Adrenal gland (tissue), 12 donors: ENCODE measurements around the gene HAVCR1. TPM values are rescaled to one million over a fixed set of nuclear protein-coding genes. Genes with fewer than 3 reads are reported as not detected.
"Not testable (repeated sequence)": the region's sequence is repeated elsewhere in the genome, so short reads cannot be mapped to it uniquely, and the experiment has no call there.

Experiments
- DNase-seq, 7 donors: peaks; one replicate each; pipeline ENCODE4 v3.0.0-alpha.2; 2019 to 2020
- H3K27ac ChIP-seq, 5 donors: fragments of 200-600 bp; sonication (generic) in 4 of 5; 1 replicate in 3 of 5; 2 replicates in 2 of 5; pipeline versions ENCODE4 v1.5.1 to v1.8.0; 2016 to 2020; ENCODE audit warnings: mild to moderate bottlenecking in 1 of 5
- H3K27me3 ChIP-seq: fragments of 200-600 bp; 2 replicates; pipeline ENCODE4 v1.8.0; 2021
- H3K36me3 ChIP-seq, 2 donors: fragments of 200-600 bp; replicated peaks in 1 of 2; 1 replicate in 1 of 2; 2 replicates in 1 of 2; pipeline versions ENCODE4 v1.5.1 to v1.8.0; 2018 to 2022
- H3K4me1 ChIP-seq, 2 donors: fragments of 200-600 bp; replicated peaks in 1 of 2; 1 replicate in 1 of 2; 2 replicates in 1 of 2; pipeline versions ENCODE4 v1.5.1 to v1.8.0; 2018 to 2021
- H3K4me3 ChIP-seq, 4 donors: fragments of 200-600 bp; sonication (generic) in 3 of 4; one replicate each; pipeline ENCODE4 v1.5.1; 2016 to 2018
- H3K9me3 ChIP-seq, 3 donors: fragments of 200-600 bp; sonication (generic) in 1 of 3; replicated peaks in 1 of 3; 1 replicate in 2 of 3; 2 replicates in 1 of 3; pipeline versions ENCODE4 v1.5.1 to v1.8.0; 2016 to 2021
- POLR2A ChIP-seq, 2 donors: fragments of 450-650 bp; IDR thresholded peaks; one replicate each; pipeline ENCODE4 v1.6.1; 2017; ENCODE audit warnings: antibody characterized with exemption in 2 of 2, mild to moderate bottlenecking in 2 of 2, moderate library complexity in 1 of 2
- WGBS, 4 donors: extraction: QIAGEN DNeasy Blood & Tissue Kit in 2 of 4; methylation state at CpG; one replicate each; pipeline versions ENCODE4 v1.1.5 to v1.1.7; 2013 to 2017; 5-methylcytosine and 5-hydroxymethylcytosine counted together
- intact Hi-C, 2 donors: fragments of 100-400 bp; cut with DNase I; formaldehyde crosslinking; loops; one replicate each; pipeline versions ENCODE4 v1.14.1 to v1.15.0; 2022 to 2023
- polyA plus RNA-seq, 3 donors: library from polyadenylated mRNA; stranded (reverse); fragments of 200-250 nt in 2 of 3; fragments of 350-450 nt in 1 of 3; fragmentation: Illumina TruSeq in 1 of 3; extraction: RNeasy Lipid Tissue Mini Kit (QIAGEN cat#74804) in 1 of 3; gene quantifications; one replicate each; pipeline ENCODE4 v1.2.3, GENCODE V29; 2013 to 2014
- total RNA-seq, 9 donors: library from RNA; depleted of rRNA in 4 of 9; stranded (reverse); fragments of >200 nt in 4 of 9; fragments of 120-200 nt in 1 of 9; fragmentation: NEBNext Ultra II Directional in 1 of 9; extraction: Animal tissue kit (Norgen Biotek cat#: 25700) in 1 of 9; gene quantifications; one replicate each; pipeline versions ENCODE4 v1.1.0 to v1.2.4, GENCODE V29; 2013 to 2023
- TF ChIP-seq, protein P1 (sequence below), 6 experiments: fragments of 450-650 bp in 4 of 6; fragments of 200-600 bp in 2 of 6; sonication (generic) in 1 of 6; IDR thresholded peaks; 1 replicate in 5 of 6; 2 replicates in 1 of 6; pipeline versions ENCODE4 v1.5.1 to v1.8.0; 2016 to 2021; ENCODE audit warnings: antibody characterized with exemption in 6 of 6, mild to moderate bottlenecking in 2 of 6, moderate library complexity in 1 of 6
- donor health status: healthy with polysubstance abuse.
- donor health status: Bipolar disorder and iron deficiency.
- donor health status: DM: yes; HTN: yes; CAD: no.
- donor health status: DM: no; HTN: no; CAD: no.
- donor health status: DM: no; HTN: no; CAD: no.
- donor health status: DM: yes; HTN: yes; CAD: no.

Gene HAVCR1
- total and polyA plus RNA-seq, 12 donors = 0.07 to 0.33 TPM; not detected in 10

DNA sequence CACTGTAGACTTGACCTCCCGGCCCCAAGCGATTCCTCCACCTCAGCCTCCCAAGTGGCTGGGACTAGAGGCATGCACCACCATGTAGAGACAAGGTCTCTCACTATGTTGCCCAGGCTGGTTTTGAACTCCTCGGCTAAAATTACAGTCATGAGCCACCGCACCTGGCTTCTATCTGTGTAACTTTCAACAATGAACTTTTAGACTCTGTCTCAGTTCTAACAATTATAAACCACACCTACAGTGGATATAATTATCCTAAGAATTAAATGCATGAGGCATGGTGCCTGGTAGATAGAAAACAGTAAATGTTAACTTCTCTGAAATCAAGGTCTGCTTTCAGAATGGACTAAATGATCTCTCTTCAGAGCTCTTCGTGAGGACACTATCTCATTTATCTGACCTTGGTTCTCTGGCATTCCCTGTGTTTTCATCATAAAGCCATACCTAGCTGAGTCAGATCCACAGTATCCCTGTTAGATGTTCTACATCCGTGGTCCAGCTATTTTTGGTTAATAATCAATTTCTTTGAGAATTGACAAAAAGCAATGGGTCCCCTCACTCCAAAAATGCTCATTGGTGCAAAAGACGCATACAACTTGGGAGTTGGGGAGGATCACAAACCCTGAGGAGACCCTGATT is 7.2 kb downstream of the HAVCR1 start:
- TF ChIP-seq, protein P1, sequence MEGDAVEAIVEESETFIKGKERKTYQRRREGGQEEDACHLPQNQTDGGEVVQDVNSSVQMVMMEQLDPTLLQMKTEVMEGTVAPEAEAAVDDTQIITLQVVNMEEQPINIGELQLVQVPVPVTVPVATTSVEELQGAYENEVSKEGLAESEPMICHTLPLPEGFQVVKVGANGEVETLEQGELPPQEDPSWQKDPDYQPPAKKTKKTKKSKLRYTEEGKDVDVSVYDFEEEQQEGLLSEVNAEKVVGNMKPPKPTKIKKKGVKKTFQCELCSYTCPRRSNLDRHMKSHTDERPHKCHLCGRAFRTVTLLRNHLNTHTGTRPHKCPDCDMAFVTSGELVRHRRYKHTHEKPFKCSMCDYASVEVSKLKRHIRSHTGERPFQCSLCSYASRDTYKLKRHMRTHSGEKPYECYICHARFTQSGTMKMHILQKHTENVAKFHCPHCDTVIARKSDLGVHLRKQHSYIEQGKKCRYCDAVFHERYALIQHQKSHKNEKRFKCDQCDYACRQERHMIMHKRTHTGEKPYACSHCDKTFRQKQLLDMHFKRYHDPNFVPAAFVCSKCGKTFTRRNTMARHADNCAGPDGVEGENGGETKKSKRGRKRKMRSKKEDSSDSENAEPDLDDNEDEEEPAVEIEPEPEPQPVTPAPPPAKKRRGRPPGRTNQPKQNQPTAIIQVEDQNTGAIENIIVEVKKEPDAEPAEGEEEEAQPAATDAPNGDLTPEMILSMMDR (IDR thresholded peaks at IDR 0.05) = no peak
- TF ChIP-seq POLR2A (IDR thresholded peaks at IDR 0.05) = no peak
- Histone ChIP-seq H3K4me1 (no peaks in the 10 kb centered on the region), H3K27me3 (no peaks in the 10 kb centered on the region), H3K9me3 (no peaks in the 10 kb centered on the region), H3K4me3 (no peak overlapping the region), H3K36me3 (no peaks in the 10 kb centered on the region), H3K27ac (no peak overlapping the region)
- 58 to 71% (median 67%) methylated on average over 7 of the region's 7 CpGs for WGBS, 4 donors
- no peak for DNase-seq
- intact Hi-C loops = no loop called here

DNA sequence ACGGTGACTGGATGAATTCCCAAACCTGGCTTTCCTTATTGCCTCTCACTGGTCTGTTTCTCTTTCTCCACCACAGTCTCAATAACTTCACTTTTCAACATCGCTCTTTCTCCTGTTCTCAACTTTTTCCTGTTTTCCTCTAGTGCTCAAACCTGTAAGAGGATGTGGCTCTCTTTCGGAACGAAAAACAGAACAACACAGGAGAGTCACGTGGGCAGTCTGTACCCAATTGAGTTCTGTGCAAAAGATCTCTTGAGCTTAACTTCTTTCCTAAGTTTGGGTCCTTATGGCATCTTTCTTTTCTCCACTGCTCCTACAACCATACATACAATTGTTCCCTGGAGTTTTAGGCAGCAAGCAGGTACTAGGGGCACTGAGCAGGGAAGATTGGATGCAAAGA is 8.9 kb downstream of the HAVCR1 start:
- 74 to 83% (median 78%) methylated on average over 5 of the region's 5 CpGs for WGBS, 4 donors
- no peaks in the 10 kb centered on the region for H3K36me3 ChIP-seq
- H3K9me3 ChIP-seq = no peaks in the 10 kb centered on the region
- intact Hi-C loops = no loop called here
- H3K27ac ChIP-seq = no peak overlapping the region
- no peaks in the 10 kb centered on the region for H3K27me3 ChIP-seq
- no peak for DNase-seq
- H3K4me1 ChIP-seq = no peaks in the 10 kb centered on the region
- TF ChIP-seq, protein P1 (IDR thresholded peaks at IDR 0.05) = no peak
- TF ChIP-seq POLR2A (IDR thresholded peaks at IDR 0.05) = no peak
- no peak overlapping the region for H3K4me3 ChIP-seq

GRCh38 chr5:157049605-157050004 is 9.3 kb downstream of the HAVCR1 start:
- intact Hi-C loops = no loop called here
- Histone ChIP-seq H3K9me3 (no peaks in the 10 kb centered on the region), H3K4me3 (no peak overlapping the region), H3K4me1 (no peaks in the 10 kb centered on the region), H3K27me3 (no peaks in the 10 kb centered on the region), H3K36me3 (no peaks in the 10 kb centered on the region), H3K27ac (no peak overlapping the region)
- TF ChIP-seq, protein P1 (IDR thresholded peaks at IDR 0.05) = no peak
- TF ChIP-seq POLR2A (IDR thresholded peaks at IDR 0.05) = no peak
- no peak for DNase-seq
- 25 to 67% (median 38%) methylated on average over 1 of the region's 1 CpG for WGBS, 4 donors

GRCh38 chr5:157047898-157048297 is 11.0 kb downstream of the HAVCR1 start:
- DNase-seq = no peak
- Histone ChIP-seq H3K9me3 (no peaks in the 10 kb centered on the region), H3K27me3 (no peaks in the 10 kb centered on the region), H3K27ac (no peak overlapping the region), H3K4me3 (no peak overlapping the region), H3K4me1 (no peaks in the 10 kb centered on the region), H3K36me3 (no peaks in the 10 kb centered on the region)
- intact Hi-C loops = no loop called here
- 91 to 96% (median 93%) methylated on average over 5 of the region's 5 CpGs for WGBS, 4 donors
- TF ChIP-seq, protein P1 (IDR thresholded peaks at IDR 0.05) = no peak
- TF ChIP-seq POLR2A (IDR thresholded peaks at IDR 0.05) = no peak

GRCh38 chr5:157047016-157047415 is 11.9 kb downstream of the HAVCR1 start:
- H3K9me3 ChIP-seq, H3K36me3 ChIP-seq, H3K27ac ChIP-seq, H3K4me3 ChIP-seq, DNase-seq, intact Hi-C loops, H3K4me1 ChIP-seq, H3K27me3 ChIP-seq: not testable (repeated sequence)
- 90 to 96% (median 94%) methylated on average over 4 of the region's 4 CpGs for WGBS, 4 donors
